ENCODE data around the gene FGD4. TPM values are rescaled to one million over a fixed set of nuclear protein-coding genes. Genes with fewer than 3 reads are reported as not detected.

Gene FGD4
- total and polyA plus RNA-seq, 3 donors from 2014 or later = 51.0 to 90.2 (median 74.9) TPM

DNA sequence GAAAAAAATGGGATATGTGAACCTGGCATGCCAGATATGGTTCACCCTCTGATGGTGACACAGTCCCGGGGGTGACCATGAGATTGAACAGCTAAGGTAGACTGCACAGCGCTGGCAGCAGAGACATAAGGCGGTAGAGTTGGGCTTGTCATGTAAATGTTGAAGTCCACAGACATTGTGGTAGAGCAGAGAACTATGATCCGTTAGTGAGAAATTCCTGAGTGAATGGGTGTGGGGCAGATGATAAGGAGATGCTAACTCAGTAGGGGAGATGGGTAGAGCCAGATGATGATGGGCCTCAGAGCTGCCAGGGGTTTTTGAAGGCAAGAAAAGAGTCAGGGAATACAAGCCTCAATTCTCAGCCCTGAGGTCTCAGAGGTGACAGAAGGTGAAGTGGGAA, 228.6 kb downstream of the FGD4 start:
- H3K4me3 ChIP-seq = no peak overlapping the region
- DNase-seq = no peak
- H3K27me3 ChIP-seq = no peaks in the 10 kb centered on the region
- TF ChIP-seq, protein P1, sequence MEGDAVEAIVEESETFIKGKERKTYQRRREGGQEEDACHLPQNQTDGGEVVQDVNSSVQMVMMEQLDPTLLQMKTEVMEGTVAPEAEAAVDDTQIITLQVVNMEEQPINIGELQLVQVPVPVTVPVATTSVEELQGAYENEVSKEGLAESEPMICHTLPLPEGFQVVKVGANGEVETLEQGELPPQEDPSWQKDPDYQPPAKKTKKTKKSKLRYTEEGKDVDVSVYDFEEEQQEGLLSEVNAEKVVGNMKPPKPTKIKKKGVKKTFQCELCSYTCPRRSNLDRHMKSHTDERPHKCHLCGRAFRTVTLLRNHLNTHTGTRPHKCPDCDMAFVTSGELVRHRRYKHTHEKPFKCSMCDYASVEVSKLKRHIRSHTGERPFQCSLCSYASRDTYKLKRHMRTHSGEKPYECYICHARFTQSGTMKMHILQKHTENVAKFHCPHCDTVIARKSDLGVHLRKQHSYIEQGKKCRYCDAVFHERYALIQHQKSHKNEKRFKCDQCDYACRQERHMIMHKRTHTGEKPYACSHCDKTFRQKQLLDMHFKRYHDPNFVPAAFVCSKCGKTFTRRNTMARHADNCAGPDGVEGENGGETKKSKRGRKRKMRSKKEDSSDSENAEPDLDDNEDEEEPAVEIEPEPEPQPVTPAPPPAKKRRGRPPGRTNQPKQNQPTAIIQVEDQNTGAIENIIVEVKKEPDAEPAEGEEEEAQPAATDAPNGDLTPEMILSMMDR (IDR thresholded peaks at IDR 0.05) = no peak
- no peak for TF ChIP-seq POLR2A (IDR thresholded peaks at IDR 0.05)
- H3K4me1 ChIP-seq = no peaks in the 10 kb centered on the region
- no peak overlapping the region for H3K27ac ChIP-seq
- intact Hi-C loops (cut with DNase I; ENCODE audit: low total_unique reads) = no loop called here
- no peaks in the 10 kb centered on the region for H3K9me3 ChIP-seq
- WGBS, 2 donors = 94% methylated on average over 4 of the region's 4 CpGs
- H3K36me3 ChIP-seq (ENCODE audit: low read depth, missing control alignments) = no peaks in the 10 kb centered on the region

DNA sequence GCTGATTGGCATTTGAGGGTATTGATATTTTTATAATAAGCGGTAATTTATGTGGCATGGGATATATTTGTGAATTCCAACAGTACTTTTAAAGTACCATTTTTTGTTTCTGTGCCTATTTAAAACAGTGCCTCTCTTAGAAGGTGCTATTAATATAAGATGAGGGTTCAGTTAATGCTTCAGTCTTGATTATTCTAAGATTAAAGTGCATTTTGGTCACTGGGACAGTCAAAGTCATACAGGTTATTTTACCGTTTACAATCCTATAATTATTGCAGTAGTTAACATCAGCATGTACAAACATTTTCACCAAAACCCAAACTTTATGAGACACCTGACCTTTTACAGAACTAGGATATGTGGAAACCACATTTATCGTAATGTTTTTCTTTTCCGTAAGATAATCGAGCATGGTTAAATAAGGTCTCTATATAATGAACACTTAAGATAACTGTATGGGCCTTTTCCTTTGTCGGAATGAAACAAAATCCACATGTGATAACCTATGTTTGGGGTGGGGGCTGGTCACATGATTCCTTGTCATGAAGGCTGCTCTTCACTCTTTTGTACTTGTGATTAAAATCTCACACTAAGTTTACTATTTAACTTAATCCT, 242.0 kb downstream of the FGD4 start:
- TF ChIP-seq, protein P1 (IDR thresholded peaks at IDR 0.05) = no peak
- TF ChIP-seq POLR2A (IDR thresholded peaks at IDR 0.05) = no peak
- Histone ChIP-seq H3K4me1 (peaks cover 4% of the 10 kb centered on the region), H3K4me3 (no peak overlapping the region), H3K27ac (no peak overlapping the region), H3K9me3 (no peaks in the 10 kb centered on the region), H3K27me3 (no peaks in the 10 kb centered on the region), H3K36me3 (ENCODE audit: low read depth, missing control alignments) (no peaks in the 10 kb centered on the region)
- WGBS, 2 donors = 92 to 97% methylated on average over 6 of the region's 6 CpGs
- intact Hi-C loops (cut with DNase I; ENCODE audit: low total_unique reads) = no loop called here
- DNase-seq = no peak

DNA sequence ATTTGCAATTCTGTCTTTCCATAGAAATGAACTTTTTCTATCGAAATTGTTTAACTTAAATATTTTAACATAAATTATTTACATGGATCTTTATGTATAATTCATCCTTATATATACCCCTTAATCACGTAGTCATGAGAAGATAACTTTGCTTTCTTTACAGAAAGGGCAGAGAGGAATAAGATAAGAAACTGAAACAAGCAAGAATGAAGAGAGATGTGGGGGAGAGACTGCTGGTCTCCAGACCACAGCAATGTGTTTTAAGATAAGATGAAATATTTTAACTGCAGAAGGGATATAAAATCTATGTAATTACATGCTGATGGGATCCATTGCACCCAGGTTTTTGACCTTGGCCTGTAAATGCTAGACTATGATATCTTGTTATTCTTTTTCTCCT, 245.1 kb downstream of the FGD4 start:
- Histone ChIP-seq H3K27ac (no peak overlapping the region), H3K36me3 (ENCODE audit: low read depth, missing control alignments) (no peaks in the 10 kb centered on the region), H3K4me1 (peaks cover 4% of the 10 kb centered on the region), H3K9me3 (no peaks in the 10 kb centered on the region), H3K27me3 (no peaks in the 10 kb centered on the region), H3K4me3 (no peak overlapping the region)
- intact Hi-C loops (cut with DNase I; ENCODE audit: low total_unique reads) = no loop called here
- WGBS, 2 donors = 39 to 42% methylated on average over 2 of the region's 2 CpGs
- TF ChIP-seq, protein P1 (IDR thresholded peaks at IDR 0.05) = no peak
- no peak for TF ChIP-seq POLR2A (IDR thresholded peaks at IDR 0.05)
- no peak for DNase-seq

GRCh38 chr12:32647275-32647674, 247.9 kb downstream of the FGD4 start:
- DNase-seq = no peak
- TF ChIP-seq, protein P1 (IDR thresholded peaks at IDR 0.05) = no peak
- no peak for TF ChIP-seq POLR2A (IDR thresholded peaks at IDR 0.05)
- no peaks in the 10 kb centered on the region for H3K9me3 ChIP-seq
- no peak overlapping the region for H3K27ac ChIP-seq
- H3K4me1 ChIP-seq = peaks cover 4% of the 10 kb centered on the region
- no peaks in the 10 kb centered on the region for H3K27me3 ChIP-seq
- no peaks in the 10 kb centered on the region for H3K36me3 ChIP-seq (ENCODE audit: low read depth, missing control alignments)
- 72 to 83% methylated on average over 3 of the region's 3 CpGs for whole genome bisulfite sequencing, 2 donors
- H3K4me3 ChIP-seq = no peak overlapping the region
- intact Hi-C loops (cut with DNase I; ENCODE audit: low total_unique reads) = no loop called here

GRCh38 chr12:32650508-32650907, 251.2 kb downstream of the FGD4 start:
- Histone ChIP-seq H3K27me3 (no peaks in the 10 kb centered on the region), H3K36me3 (ENCODE audit: low read depth, missing control alignments) (no peaks in the 10 kb centered on the region), H3K9me3 (no peaks in the 10 kb centered on the region), H3K27ac (no peak overlapping the region), H3K4me3 (no peak overlapping the region), H3K4me1 (no peaks in the 10 kb centered on the region)
- DNase-seq = no peak
- TF ChIP-seq, protein P1 (IDR thresholded peaks at IDR 0.05) = no peak
- TF ChIP-seq POLR2A (IDR thresholded peaks at IDR 0.05) = no peak
- WGBS, 2 donors = 52 to 85% methylated on average over 2 of the region's 2 CpGs
- intact Hi-C loops (cut with DNase I; ENCODE audit: low total_unique reads) = no loop called here

Measured in testis (tissue), 3 donors.